Measurements from ENCODE around the gene ADRM1. TPM values are rescaled to one million over a fixed set of nuclear protein-coding genes. Genes with fewer than 3 reads are reported as not detected.
A peak's percentile ranks its signal among the peaks of the same experiment; 100 is the strongest.

Gene ADRM1
- total RNA-seq, 1 donor from 2014 or later = 125 TPM

GRCh38 chr20:62342910-62343309 lies 40.1 kb downstream of the ADRM1 start:
- H3K27ac Mint-ChIP-seq (ENCODE audit: unreplicated experiment) = no peak overlapping the region
- H3K27me3 ChIP-seq (ENCODE audit: insufficient read depth, low read length) = no peaks in the 10 kb centered on the region
- no peak for FAIRE-seq
- H3K9me3 ChIP-seq (ENCODE audit: insufficient read depth, low read depth, low read length) = no peaks in the 10 kb centered on the region
- no peak overlapping the region for H2AFZ ChIP-seq (ENCODE audit: low read depth, low read length)
- peaks cover 5% of the 10 kb centered on the region for H3K36me3 ChIP-seq (ENCODE audit: insufficient read depth, low read length)
- no peak for DNase-seq (ENCODE audit: low read depth)
- H3K9ac ChIP-seq (ENCODE audit: low read length) = no peak overlapping the region
- H3K4me3 Mint-ChIP-seq (ENCODE audit: unreplicated experiment) = no peak overlapping the region
- no peaks in the 10 kb centered on the region for H3K79me2 ChIP-seq (ENCODE audit: insufficient read depth, low read length)
- H3K27me3 Mint-ChIP-seq (ENCODE audit: low read depth, unreplicated experiment) = no peaks in the 10 kb centered on the region
- H3K4me1 Mint-ChIP-seq (ENCODE audit: low read depth, unreplicated experiment) = no peaks in the 10 kb centered on the region
- TF ChIP-seq CTCF (IDR thresholded peaks at IDR 0.05; ENCODE audit: insufficient read depth, low read depth, low read length) (no peak), EZH2 (IDR thresholded peaks at IDR 0.05; ENCODE audit: insufficient read depth, low read length) (no peak)
- no peak overlapping the region for H3K4me3 ChIP-seq (ENCODE audit: insufficient read depth, low read depth, low read length)
- no peaks in the 10 kb centered on the region for H4K20me1 ChIP-seq (ENCODE audit: insufficient read depth, low read length)
- H3K36me3 Mint-ChIP-seq (ENCODE audit: low read depth, unreplicated experiment) = peaks cover 31% of the 10 kb centered on the region
- peaks cover 2% of the 10 kb centered on the region for H3K9me3 Mint-ChIP-seq (ENCODE audit: unreplicated experiment)
- no peak overlapping the region for H3K4me2 ChIP-seq (ENCODE audit: low read length)
- H3K27ac ChIP-seq (ENCODE audit: low read depth, low read length) = no peak overlapping the region
- no peaks in the 10 kb centered on the region for H3K4me1 ChIP-seq (ENCODE audit: insufficient read depth, low read length)

GRCh38 chr20:62344092-62344491 lies 41.3 kb downstream of the ADRM1 start:
- no peak for DNase-seq (ENCODE audit: low read depth)
- peaks cover 5% of the 10 kb centered on the region for H3K36me3 ChIP-seq (ENCODE audit: insufficient read depth, low read length)
- no peaks in the 10 kb centered on the region for H3K9me3 ChIP-seq (ENCODE audit: insufficient read depth, low read depth, low read length)
- Mint-ChIP-seq H3K27ac (ENCODE audit: unreplicated experiment) (no peak overlapping the region), H3K36me3 (ENCODE audit: low read depth, unreplicated experiment) (peaks cover 39% of the 10 kb centered on the region), H3K9me3 (ENCODE audit: unreplicated experiment) (peaks cover 8% of the 10 kb centered on the region), H3K4me1 (ENCODE audit: low read depth, unreplicated experiment) (no peaks in the 10 kb centered on the region), H3K4me3 (ENCODE audit: unreplicated experiment) (no peak overlapping the region), H3K27me3 (ENCODE audit: low read depth, unreplicated experiment) (no peaks in the 10 kb centered on the region)
- H3K27me3 ChIP-seq (ENCODE audit: insufficient read depth, low read length) = no peaks in the 10 kb centered on the region
- no peak overlapping the region for H3K4me2 ChIP-seq (ENCODE audit: low read length)
- no peak for TF ChIP-seq EZH2 (IDR thresholded peaks at IDR 0.05; ENCODE audit: insufficient read depth, low read length)
- no peak for TF ChIP-seq CTCF (IDR thresholded peaks at IDR 0.05; ENCODE audit: insufficient read depth, low read depth, low read length)
- H3K4me3 ChIP-seq (ENCODE audit: insufficient read depth, low read depth, low read length) = no peak overlapping the region
- no peaks in the 10 kb centered on the region for H3K79me2 ChIP-seq (ENCODE audit: insufficient read depth, low read length)
- FAIRE-seq = no peak
- no peak overlapping the region for H3K9ac ChIP-seq (ENCODE audit: low read length)
- H2AFZ ChIP-seq (ENCODE audit: low read depth, low read length) = no peak overlapping the region
- H3K4me1 ChIP-seq (ENCODE audit: insufficient read depth, low read length) = no peaks in the 10 kb centered on the region
- H4K20me1 ChIP-seq (ENCODE audit: insufficient read depth, low read length) = no peaks in the 10 kb centered on the region
- H3K27ac ChIP-seq (ENCODE audit: low read depth, low read length) = no peak overlapping the region

- Mint-ChIP-seq H3K4me3 (ENCODE audit: unreplicated experiment) (no peak overlapping the region), H3K9me3 (ENCODE audit: unreplicated experiment) (peaks cover 10% of the 10 kb centered on the region), H3K4me1 (ENCODE audit: low read depth, unreplicated experiment) (peaks cover 1% of the 10 kb centered on the region), H3K36me3 (ENCODE audit: low read depth, unreplicated experiment) (peaks cover 38% of the 10 kb centered on the region), H3K27ac (ENCODE audit: unreplicated experiment) (no peak overlapping the region), H3K27me3 (ENCODE audit: low read depth, unreplicated experiment) (no peaks in the 10 kb centered on the region)
- H3K4me3 ChIP-seq (ENCODE audit: insufficient read depth, low read depth, low read length) = no peak overlapping the region
- peaks cover 5% of the 10 kb centered on the region for H3K36me3 ChIP-seq (ENCODE audit: insufficient read depth, low read length)
- H3K27ac ChIP-seq (ENCODE audit: low read depth, low read length) = no peak overlapping the region
- H4K20me1 ChIP-seq (ENCODE audit: insufficient read depth, low read length) = no peaks in the 10 kb centered on the region
- TF ChIP-seq CTCF (IDR thresholded peaks at IDR 0.05; ENCODE audit: insufficient read depth, low read depth, low read length) (no peak), EZH2 (IDR thresholded peaks at IDR 0.05; ENCODE audit: insufficient read depth, low read length) (no peak)
- FAIRE-seq = no peak
- H3K4me2 ChIP-seq (ENCODE audit: low read length) = no peak overlapping the region
- H3K4me1 ChIP-seq (ENCODE audit: insufficient read depth, low read length) = peaks cover under 1% of the 10 kb centered on the region
- no peaks in the 10 kb centered on the region for H3K27me3 ChIP-seq (ENCODE audit: insufficient read depth, low read length)
- H3K9me3 ChIP-seq (ENCODE audit: insufficient read depth, low read depth, low read length) = no peaks in the 10 kb centered on the region
- H3K79me2 ChIP-seq (ENCODE audit: insufficient read depth, low read length) = no peaks in the 10 kb centered on the region
- H3K9ac ChIP-seq (ENCODE audit: low read length) = no peak overlapping the region
- no peak overlapping the region for H2AFZ ChIP-seq (ENCODE audit: low read depth, low read length)
- DNase-seq (ENCODE audit: low read depth) = peak; percentile 41
Observed at GRCh38 chr20:62344782-62345181, 42.0 kb downstream of the ADRM1 start.

All from astrocyte (in vitro differentiated cells and primary cell).